Cardiac fibroblast (primary cell): Measurements from ENCODE around the gene ASCL2.

Experiments
- DNase-seq, 2 donors: peaks; one replicate each; pipeline versions ENCODE4 v3.0.0 to v3.0.0-alpha.2; 2010; ENCODE audit warnings: low read depth in 2 of 2
- H3K4me3 ChIP-seq, 2 donors: replicated peaks in 1 of 2; 1 replicate in 1 of 2; 2 replicates in 1 of 2; pipeline ENCODE4 v1.5.1; 2011; ENCODE audit warnings: low read depth in 2 of 2, low read length in 2 of 2, mild to moderate bottlenecking in 2 of 2, moderate library complexity in 1 of 2
- TF ChIP-seq, protein P1 (sequence below): IDR thresholded peaks from one replicate; pipeline ENCODE4 v1.5.1; 2011; ENCODE audit warnings: low read depth, mild to moderate bottlenecking, low read length, inconsistent platforms

Gene ASCL2

GRCh38 chr11:2300290-2300935, 30.0 kb upstream of the ASCL2 start:
- no peak overlapping the region for H3K4me3 ChIP-seq
- no peak for DNase-seq
- TF ChIP-seq, protein P1, sequence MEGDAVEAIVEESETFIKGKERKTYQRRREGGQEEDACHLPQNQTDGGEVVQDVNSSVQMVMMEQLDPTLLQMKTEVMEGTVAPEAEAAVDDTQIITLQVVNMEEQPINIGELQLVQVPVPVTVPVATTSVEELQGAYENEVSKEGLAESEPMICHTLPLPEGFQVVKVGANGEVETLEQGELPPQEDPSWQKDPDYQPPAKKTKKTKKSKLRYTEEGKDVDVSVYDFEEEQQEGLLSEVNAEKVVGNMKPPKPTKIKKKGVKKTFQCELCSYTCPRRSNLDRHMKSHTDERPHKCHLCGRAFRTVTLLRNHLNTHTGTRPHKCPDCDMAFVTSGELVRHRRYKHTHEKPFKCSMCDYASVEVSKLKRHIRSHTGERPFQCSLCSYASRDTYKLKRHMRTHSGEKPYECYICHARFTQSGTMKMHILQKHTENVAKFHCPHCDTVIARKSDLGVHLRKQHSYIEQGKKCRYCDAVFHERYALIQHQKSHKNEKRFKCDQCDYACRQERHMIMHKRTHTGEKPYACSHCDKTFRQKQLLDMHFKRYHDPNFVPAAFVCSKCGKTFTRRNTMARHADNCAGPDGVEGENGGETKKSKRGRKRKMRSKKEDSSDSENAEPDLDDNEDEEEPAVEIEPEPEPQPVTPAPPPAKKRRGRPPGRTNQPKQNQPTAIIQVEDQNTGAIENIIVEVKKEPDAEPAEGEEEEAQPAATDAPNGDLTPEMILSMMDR: no peak

GRCh38 chr11:2299773-2300172, 29.4 kb upstream of the ASCL2 start:
- TF ChIP-seq, protein P1: no peak
- no peak overlapping the region for H3K4me3 ChIP-seq
- DNase-seq: no peak

GRCh38 chr11:2298795-2299761, 28.7 kb upstream of the ASCL2 start:
- TF ChIP-seq, protein P1: peak; percentile 7
- H3K4me3 ChIP-seq: no peak overlapping the region
- DNase-seq: peak; percentile 6 to 23

- DNase-seq: no peak
- H3K4me3 ChIP-seq: no peak overlapping the region
- TF ChIP-seq, protein P1: no peak
Measured at GRCh38 chr11:2298131-2298794, 27.9 kb upstream of the ASCL2 start.

- TF ChIP-seq, protein P1: no peak
- no peak overlapping the region for H3K4me3 ChIP-seq
- no peak for DNase-seq
Measured at GRCh38 chr11:2297623-2298030, 27.2 kb upstream of the ASCL2 start.

- no peak overlapping the region for H3K4me3 ChIP-seq
- DNase-seq: no peak
- TF ChIP-seq, protein P1: no peak
Measured at GRCh38 chr11:2296913-2297622, 26.7 kb upstream of the ASCL2 start.
